Karpas-422 (cell line): Measurements from ENCODE around the gene ILK. TPM values are rescaled to one million over a fixed set of nuclear protein-coding genes. Genes with fewer than 3 reads are reported as not detected.

Experiments
- DNase-seq: peaks from one replicate; pipeline ENCODE4 v3.0.0-alpha.2; 2015
- H2AFZ ChIP-seq: fragments of 200-600 bp; sonication (generic); 2 replicates; pipeline ENCODE4 v1.6.1; 2014; ENCODE audit warnings: antibody characterized with exemption, low read length, mixed read lengths
- H3K27ac ChIP-seq: fragments of 200-600 bp; sonication (generic); 2 replicates; pipeline ENCODE4 v1.5.1; 2014; ENCODE audit warnings: mild to moderate bottlenecking, low read length, moderate library complexity
- H3K27me3 ChIP-seq: fragments of 200-600 bp; sonication (generic); 2 replicates; pipeline ENCODE4 v1.6.1; 2014; ENCODE audit warnings: low read length, mixed read lengths
- H3K36me3 ChIP-seq: fragments of 200-600 bp; sonication (generic); 2 replicates; pipeline ENCODE4 v1.6.1; 2014; ENCODE audit warnings: low read length, mixed read lengths; ENCODE audit not compliant: insufficient read depth
- H3K4me1 ChIP-seq: fragments of 200-600 bp; sonication (generic); 2 replicates; pipeline ENCODE4 v1.6.1; 2014; ENCODE audit warnings: mild to moderate bottlenecking, low read length, mixed read lengths
- H3K4me2 ChIP-seq: fragments of 200-600 bp; sonication (generic); 2 replicates; pipeline ENCODE4 v1.6.1; 2014; ENCODE audit warnings: low read length, low read depth, mild to moderate bottlenecking; ENCODE audit not compliant: poor library complexity, severe bottlenecking
- H3K4me3 ChIP-seq: fragments of 200-600 bp; sonication (generic); 2 replicates; pipeline ENCODE4 v1.5.1; 2014; ENCODE audit warnings: mild to moderate bottlenecking, antibody characterized with exemption, low read length, mixed read lengths
- H3K79me2 ChIP-seq: fragments of 200-600 bp; sonication (generic); 2 replicates; pipeline ENCODE4 v1.6.1; 2014; ENCODE audit warnings: mild to moderate bottlenecking, low read length, mixed read lengths
- H3K9ac ChIP-seq: fragments of 200-600 bp; sonication (generic); 2 replicates; pipeline ENCODE4 v1.6.0; 2014; ENCODE audit warnings: low read length
- H3K9me2 ChIP-seq: fragments of 200-600 bp; sonication (generic), shearing (Covaris generic); replicated peaks from 2 replicates; pipeline ENCODE4 v1.6.0; 2014; ENCODE audit warnings: mild to moderate bottlenecking, low read length, moderate library complexity; ENCODE audit not compliant: insufficient read depth
- H3K9me3 ChIP-seq: fragments of 300-700, 200-600 bp; sonication (generic); 2 replicates; pipeline ENCODE4 v1.6.1; 2014; ENCODE audit warnings: low read length, mixed read lengths
- H4K20me1 ChIP-seq: fragments of 200-600 bp; sonication (generic); 2 replicates; pipeline ENCODE4 v1.6.1; 2014; ENCODE audit warnings: mild to moderate bottlenecking, antibody characterized with exemption, low read length, low read depth; ENCODE audit not compliant: insufficient read depth
- total RNA-seq: library from RNA; depleted of rRNA; stranded (reverse); fragments of >200 nt; shearing (Covaris generic); gene quantifications from 2 replicates; pipeline ENCODE4 v1.2.3, GENCODE V29; 2014; ENCODE audit warnings: low replicate concordance

Gene ILK
- total RNA-seq, 1 experiment from 2014 or later, result 48.6 TPM

DNA sequence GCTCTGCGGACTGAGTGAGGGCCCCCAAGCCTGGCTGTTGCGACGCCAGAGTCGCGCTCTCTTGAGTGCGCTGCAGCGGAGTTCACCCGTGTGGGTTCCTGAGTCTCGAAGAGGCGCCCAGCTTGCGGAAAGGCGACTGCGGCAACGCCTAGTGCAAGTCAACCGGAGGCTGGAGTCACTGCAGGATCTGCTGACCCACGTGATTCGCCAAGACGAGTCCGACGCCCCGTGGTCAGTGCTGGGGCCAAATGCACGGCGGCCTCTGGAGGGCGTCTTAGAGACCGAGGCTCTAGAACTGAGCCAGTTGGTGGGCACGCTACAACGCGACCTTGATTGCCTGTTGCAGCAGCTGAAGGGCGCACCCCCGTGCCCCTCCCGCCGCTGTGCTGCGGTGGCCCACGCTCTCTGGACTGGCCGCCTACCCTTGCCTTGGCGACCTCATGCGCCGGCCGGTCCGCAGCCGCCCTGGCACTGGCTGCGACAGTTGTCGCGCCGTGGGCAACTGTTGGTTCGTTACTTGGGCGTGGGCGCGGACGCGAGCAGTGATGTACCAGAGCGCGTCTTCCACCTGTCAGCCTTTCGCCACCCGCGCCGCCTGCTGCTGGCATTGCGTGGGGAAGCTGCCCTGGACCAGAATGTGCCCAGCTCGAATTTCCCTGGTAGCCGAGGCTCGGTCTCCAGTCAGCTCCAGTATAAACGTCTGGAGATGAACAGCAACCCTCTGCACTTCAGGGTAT is 32.7 kb upstream of the ILK start:
- Histone ChIP-seq H4K20me1 (no peaks in the 10 kb centered on the region), H2AFZ (no peak overlapping the region), H3K4me3 (no peak overlapping the region), H3K79me2 (no peaks in the 10 kb centered on the region), H3K4me2 (no peak overlapping the region), H3K27me3 (no peaks in the 10 kb centered on the region), H3K4me1 (no peaks in the 10 kb centered on the region), H3K27ac (no peak overlapping the region), H3K36me3 (no peaks in the 10 kb centered on the region), H3K9me3 (no peaks in the 10 kb centered on the region), H3K9me2 (no peaks in the 10 kb centered on the region), H3K9ac (no peak overlapping the region)
- DNase-seq, result no peak

DNA sequence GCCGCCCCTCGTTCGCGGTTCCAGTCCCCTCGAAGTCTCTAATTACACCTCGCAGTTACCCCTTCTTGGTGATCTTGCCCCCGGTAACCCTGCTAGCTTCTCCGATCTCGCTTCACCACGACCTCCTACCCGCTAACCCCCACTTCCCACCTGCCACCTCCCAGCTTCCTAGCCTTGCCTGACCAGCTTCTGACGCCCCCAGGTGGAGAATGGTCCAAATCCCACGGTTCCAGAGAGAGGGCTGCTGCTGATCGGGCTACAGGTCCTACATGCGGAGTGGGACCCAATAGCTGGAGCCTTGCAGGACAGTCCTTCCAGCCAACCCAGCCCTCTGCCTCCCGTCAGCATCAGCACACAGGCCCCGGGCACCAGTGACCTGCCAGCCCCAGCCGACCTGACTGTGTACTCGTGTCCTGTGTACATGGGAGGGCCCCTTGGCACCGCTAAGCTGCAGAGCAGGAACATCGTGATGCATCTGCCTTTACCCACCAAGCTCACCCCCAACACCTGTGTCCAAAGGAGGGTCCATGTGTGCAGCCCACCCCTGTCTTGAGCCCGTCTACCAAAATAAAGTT is 32.1 kb upstream of the ILK start:
- H3K79me2 ChIP-seq, result 0 out of 2 replicates have a peak, but pooled peaks cover 3% of the 10 kb centered on the region
- no peak overlapping the region for H3K27ac ChIP-seq
- H3K4me2 ChIP-seq, result no peak overlapping the region
- no peaks in the 10 kb centered on the region for H3K4me1 ChIP-seq
- no peaks in the 10 kb centered on the region for H4K20me1 ChIP-seq
- H3K27me3 ChIP-seq, result no peaks in the 10 kb centered on the region
- no peaks in the 10 kb centered on the region for H3K9me2 ChIP-seq
- no peak overlapping the region for H2AFZ ChIP-seq
- no peak overlapping the region for H3K9ac ChIP-seq
- no peaks in the 10 kb centered on the region for H3K9me3 ChIP-seq
- no peaks in the 10 kb centered on the region for H3K36me3 ChIP-seq
- no peak for DNase-seq
- H3K4me3 ChIP-seq, result no peak overlapping the region

DNA sequence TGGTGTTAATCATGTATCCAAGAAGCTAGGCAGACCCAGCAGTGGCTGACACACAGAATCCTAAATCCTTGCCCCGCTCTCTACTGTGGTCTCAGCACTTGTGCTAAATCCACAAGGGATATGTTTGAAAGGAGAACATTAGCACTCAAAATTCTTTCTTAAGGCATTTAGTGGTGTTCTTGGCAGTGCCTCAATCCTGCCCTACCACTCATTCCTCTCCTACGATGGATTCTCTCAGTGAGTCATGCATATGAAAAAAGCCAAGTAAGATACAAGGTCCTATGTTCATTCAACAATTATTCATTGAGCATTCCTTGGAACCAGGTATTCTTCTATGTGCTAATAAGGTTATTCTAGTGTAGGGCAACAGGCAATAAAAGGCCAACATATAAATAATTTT is 31.4 kb upstream of the ILK start:
- Histone ChIP-seq H3K36me3 (no peaks in the 10 kb centered on the region), H3K9me2 (no peaks in the 10 kb centered on the region), H2AFZ (no peak overlapping the region), H3K4me1 (no peaks in the 10 kb centered on the region), H3K9ac (no peak overlapping the region), H3K79me2 (0 out of 2 replicates have a peak, but pooled peaks cover 3% of the 10 kb centered on the region), H4K20me1 (no peaks in the 10 kb centered on the region), H3K27me3 (no peaks in the 10 kb centered on the region), H3K4me2 (no peak overlapping the region), H3K4me3 (no peak overlapping the region), H3K9me3 (no peaks in the 10 kb centered on the region), H3K27ac (no peak overlapping the region)
- no peak for DNase-seq

DNA sequence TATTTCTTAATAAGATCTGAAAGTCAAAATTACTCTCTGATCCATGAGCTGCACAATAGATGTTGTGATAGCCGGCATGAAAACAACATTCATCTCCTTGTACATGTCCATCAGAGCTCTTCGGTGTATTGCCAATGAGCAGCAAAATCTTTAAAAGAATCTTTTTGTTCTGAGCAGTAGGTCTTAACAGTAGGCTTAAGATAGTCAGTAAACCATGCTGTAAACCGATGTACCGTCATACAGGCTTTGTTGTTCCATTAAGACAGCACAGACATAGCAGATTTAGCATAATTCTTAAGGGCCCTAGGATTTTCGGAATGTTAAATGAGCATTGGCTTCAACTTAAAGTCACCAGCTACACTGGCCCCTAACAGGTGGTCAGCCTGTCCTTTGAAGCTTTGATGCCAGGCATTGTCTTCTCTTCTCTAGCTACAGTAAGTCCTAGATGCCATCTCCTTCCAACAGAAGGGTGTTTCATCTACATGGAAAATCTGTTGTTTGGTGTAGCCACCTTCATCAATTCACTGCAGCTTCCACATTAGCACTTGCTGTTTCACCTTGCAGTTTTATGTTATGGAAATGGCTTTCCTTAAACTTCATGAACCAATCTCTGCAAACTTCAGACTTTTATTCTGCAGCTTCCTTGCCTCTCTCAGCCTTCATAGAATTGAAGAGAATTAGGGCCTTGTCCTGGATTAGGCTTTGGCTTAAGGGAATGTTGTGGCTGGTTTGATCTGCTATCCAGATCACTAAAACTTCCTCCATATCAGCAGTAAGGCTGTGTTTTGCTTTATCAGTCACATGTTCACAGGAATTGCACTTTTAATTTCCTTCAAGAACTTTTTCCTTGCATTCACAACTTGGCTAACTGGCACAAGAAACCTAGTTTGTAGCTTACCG is 28.5 kb upstream of the ILK start:
- Histone ChIP-seq H3K4me1 (no peaks in the 10 kb centered on the region), H3K9ac (no peak overlapping the region), H3K36me3 (no peaks in the 10 kb centered on the region), H3K27ac (no peak overlapping the region), H4K20me1 (no peaks in the 10 kb centered on the region), H3K9me2 (no peaks in the 10 kb centered on the region), H3K4me3 (no peak overlapping the region), H3K4me2 (no peak overlapping the region), H3K27me3 (no peaks in the 10 kb centered on the region), H3K9me3 (no peaks in the 10 kb centered on the region), H2AFZ (no peak overlapping the region), H3K79me2 (0 out of 2 replicates have a peak, but pooled peaks cover 3% of the 10 kb centered on the region)
- no peak for DNase-seq

DNA sequence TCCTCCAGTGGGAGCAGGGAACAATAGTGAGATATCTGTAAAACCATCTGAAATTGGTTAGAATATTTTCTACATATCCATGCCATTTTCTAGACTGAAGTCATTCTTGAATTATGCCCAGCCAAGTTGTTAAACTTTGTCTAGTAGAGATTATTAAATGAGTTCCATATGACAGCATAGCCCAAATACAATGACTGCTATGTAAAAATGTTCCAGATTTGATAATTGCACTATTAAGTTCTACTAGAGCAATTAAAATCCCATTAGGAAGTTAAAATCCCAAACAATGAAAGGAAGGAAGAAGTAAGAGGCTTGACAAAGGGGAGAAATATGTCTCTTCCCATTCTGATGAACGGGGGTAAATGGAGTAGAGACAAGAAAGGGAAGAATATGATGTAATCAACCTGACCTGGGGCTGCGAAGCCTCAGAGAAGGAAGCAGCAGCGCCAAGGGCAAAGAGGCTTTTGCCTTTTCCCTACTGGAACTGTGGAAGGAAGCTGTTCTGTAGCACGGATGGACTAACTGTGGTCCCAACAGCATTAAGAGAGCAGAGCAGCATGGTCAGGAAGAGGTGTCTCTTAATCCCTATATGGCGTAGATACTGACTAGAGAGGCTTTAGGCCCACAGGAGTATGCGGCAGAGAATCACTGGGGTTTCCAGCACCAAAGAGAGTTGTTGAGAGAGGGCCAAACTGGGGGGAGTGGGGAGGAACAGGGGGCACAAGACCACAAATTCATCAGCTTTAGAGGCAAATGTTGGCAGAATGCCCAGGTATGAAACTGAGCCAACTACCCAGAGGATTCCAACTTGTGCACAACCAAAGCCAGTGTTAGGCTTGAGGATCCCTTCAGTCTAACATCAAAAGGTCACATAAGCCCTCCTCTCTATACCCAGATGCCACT is 26.9 kb upstream of the ILK start:
- Histone ChIP-seq H3K36me3 (no peaks in the 10 kb centered on the region), H3K4me3 (no peak overlapping the region), H3K9me2 (no peaks in the 10 kb centered on the region), H3K4me2 (no peak overlapping the region), H3K27me3 (no peaks in the 10 kb centered on the region), H3K27ac (no peak overlapping the region), H3K4me1 (no peaks in the 10 kb centered on the region), H4K20me1 (no peaks in the 10 kb centered on the region), H3K9me3 (no peaks in the 10 kb centered on the region), H2AFZ (no peak overlapping the region), H3K79me2 (peaks cover 8% of the 10 kb centered on the region; the same call in 1 of the 2 replicates), H3K9ac (no peak overlapping the region)
- DNase-seq, result no peak

DNA sequence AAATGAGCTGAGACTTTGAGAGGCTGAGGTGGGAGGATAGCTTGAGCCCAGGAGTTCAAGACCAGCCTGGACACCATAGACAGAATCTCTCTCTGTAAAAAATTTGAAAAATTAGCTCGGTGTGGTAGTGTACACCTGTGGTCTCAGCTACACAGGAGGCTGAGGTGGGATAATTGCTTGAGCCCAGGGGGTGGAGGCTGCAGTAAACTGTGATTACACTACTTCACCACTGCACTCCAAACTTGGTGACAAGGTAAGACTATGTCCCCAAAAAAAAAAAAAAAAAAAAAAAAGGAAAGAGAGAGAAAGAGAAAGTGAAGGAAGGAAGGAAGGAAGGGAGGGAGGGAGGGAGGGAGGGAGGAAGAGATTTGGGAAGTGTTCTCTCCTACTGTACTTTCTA is 25.4 kb upstream of the ILK start:
- no peak overlapping the region for H3K4me2 ChIP-seq
- no peaks in the 10 kb centered on the region for H3K4me1 ChIP-seq
- no peak overlapping the region for H3K4me3 ChIP-seq
- H3K9ac ChIP-seq, result no peak overlapping the region
- peaks cover under 1% of the 10 kb centered on the region; the same call in 1 of the 2 replicates for H3K9me3 ChIP-seq
- no peak overlapping the region for H3K27ac ChIP-seq
- no peaks in the 10 kb centered on the region; the same call in 1 of the 2 replicates for H3K36me3 ChIP-seq
- H3K79me2 ChIP-seq, result peaks cover 18% of the 10 kb centered on the region
- no peak overlapping the region for H2AFZ ChIP-seq
- H3K9me2 ChIP-seq, result no peaks in the 10 kb centered on the region
- no peak for DNase-seq
- no peaks in the 10 kb centered on the region for H3K27me3 ChIP-seq
- no peaks in the 10 kb centered on the region for H4K20me1 ChIP-seq

DNA sequence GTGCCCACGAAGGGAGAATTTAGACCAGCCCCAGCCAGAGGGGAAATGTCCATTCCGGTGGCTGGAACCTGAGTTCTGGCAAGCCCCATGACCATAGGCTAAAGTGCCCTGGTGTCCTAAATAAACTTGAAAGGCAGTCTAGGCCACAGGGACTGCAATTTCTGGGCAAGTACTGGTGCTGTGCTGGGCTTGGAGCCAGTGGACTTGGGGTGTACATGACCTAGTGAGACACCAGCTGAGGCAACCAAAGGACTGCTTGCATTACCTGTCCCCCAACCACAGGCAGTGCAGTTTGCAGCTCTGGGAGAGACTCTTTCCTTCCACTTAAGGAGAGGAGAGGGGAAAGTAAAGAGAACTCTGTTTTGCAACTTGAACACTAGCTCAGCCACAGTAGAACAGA is 23.9 kb upstream of the ILK start:
- Histone ChIP-seq H4K20me1 (no peaks in the 10 kb centered on the region), H3K27me3 (no peaks in the 10 kb centered on the region), H3K4me1 (no peaks in the 10 kb centered on the region), H3K4me3 (no peak overlapping the region), H3K9ac (no peak overlapping the region), H3K9me2 (no peaks in the 10 kb centered on the region), H2AFZ (no peak overlapping the region), H3K4me2 (no peak overlapping the region), H3K27ac (no peak overlapping the region), H3K9me3 (peaks cover 12% of the 10 kb centered on the region), H3K79me2 (peaks cover 33% of the 10 kb centered on the region), H3K36me3 (peaks cover 2% of the 10 kb centered on the region; the same call in 1 of the 2 replicates)
- DNase-seq, result no peak
